22Rv1 (cell line): ENCODE data around the gene TBCEL.

Experiments
- ZFX ChIP-seq: fragments of 450-650 bp; IDR thresholded peaks from 2 replicates; pipeline ENCODE4 v1.6.1; 2017; ENCODE audit warnings: antibody characterized with exemption, borderline replicate concordance
- TF ChIP-seq, protein P1 (sequence below): fragments of 450-650 bp; IDR thresholded peaks from 2 replicates; pipeline ENCODE4 v1.5.1; 2017; ENCODE audit warnings: mild to moderate bottlenecking

DNA sequence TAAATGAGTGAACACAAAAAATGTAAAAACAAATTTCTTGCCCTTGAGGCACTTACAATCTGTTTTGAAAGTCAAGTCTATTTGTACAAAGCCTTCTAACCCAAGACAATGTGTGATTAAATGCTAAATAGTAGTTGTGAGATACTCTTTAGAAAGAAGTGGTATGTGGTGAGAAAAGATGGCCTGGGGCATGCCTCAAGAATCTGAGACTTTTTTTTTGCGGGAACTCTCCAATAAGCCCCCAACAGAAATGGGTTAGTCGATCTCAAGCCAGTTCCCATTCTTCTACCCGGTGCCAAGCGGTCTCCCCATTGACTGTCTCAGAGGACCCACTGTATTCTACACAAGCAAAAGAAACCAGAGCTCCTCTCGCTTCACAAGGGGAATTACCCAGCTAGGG lies 26.9 kb upstream of the TBCEL start:
- TF ChIP-seq, protein P1, sequence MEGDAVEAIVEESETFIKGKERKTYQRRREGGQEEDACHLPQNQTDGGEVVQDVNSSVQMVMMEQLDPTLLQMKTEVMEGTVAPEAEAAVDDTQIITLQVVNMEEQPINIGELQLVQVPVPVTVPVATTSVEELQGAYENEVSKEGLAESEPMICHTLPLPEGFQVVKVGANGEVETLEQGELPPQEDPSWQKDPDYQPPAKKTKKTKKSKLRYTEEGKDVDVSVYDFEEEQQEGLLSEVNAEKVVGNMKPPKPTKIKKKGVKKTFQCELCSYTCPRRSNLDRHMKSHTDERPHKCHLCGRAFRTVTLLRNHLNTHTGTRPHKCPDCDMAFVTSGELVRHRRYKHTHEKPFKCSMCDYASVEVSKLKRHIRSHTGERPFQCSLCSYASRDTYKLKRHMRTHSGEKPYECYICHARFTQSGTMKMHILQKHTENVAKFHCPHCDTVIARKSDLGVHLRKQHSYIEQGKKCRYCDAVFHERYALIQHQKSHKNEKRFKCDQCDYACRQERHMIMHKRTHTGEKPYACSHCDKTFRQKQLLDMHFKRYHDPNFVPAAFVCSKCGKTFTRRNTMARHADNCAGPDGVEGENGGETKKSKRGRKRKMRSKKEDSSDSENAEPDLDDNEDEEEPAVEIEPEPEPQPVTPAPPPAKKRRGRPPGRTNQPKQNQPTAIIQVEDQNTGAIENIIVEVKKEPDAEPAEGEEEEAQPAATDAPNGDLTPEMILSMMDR, result no peak
- no peak for TF ChIP-seq ZFX
